ENCODE results near the gene SOX8. TPM values are rescaled to one million over a fixed set of nuclear protein-coding genes. Genes with fewer than 3 reads are reported as not detected.

Gene SOX8
- total RNA-seq, 1 donor from 2014 or later = 0.81 TPM

- peaks cover 6% of the 10 kb centered on the region for H3K27me3 ChIP-seq
- peaks cover 4% of the 10 kb centered on the region for H3K9me3 ChIP-seq
- TF ChIP-seq CTCF (IDR thresholded peaks at IDR 0.05) = no peak
- no peaks in the 10 kb centered on the region for H3K36me3 ChIP-seq
- no peak for DNase-seq
- no peak overlapping the region for H3K27ac ChIP-seq
- H3K4me3 ChIP-seq = no peak overlapping the region
- peaks cover 4% of the 10 kb centered on the region for H3K4me1 ChIP-seq
- intact Hi-C loops (cut with DNase I) = no loop called here
- ATAC-seq = no peak
These were observed 12.2 kb downstream of the SOX8 start for GRCh38 chr16:993731-994130.

- DNase-seq (no peak), ATAC-seq (no peak)
- H3K27ac ChIP-seq = no peak overlapping the region
- no peaks in the 10 kb centered on the region for H3K36me3 ChIP-seq
- peaks cover 4% of the 10 kb centered on the region for H3K4me1 ChIP-seq
- intact Hi-C loops (cut with DNase I) = no loop called here
- H3K4me3 ChIP-seq = no peak overlapping the region
- no peak for TF ChIP-seq CTCF (IDR thresholded peaks at IDR 0.05)
- peaks cover 6% of the 10 kb centered on the region for H3K27me3 ChIP-seq
- H3K9me3 ChIP-seq = peaks cover 4% of the 10 kb centered on the region
These were observed 13.5 kb downstream of the SOX8 start for GRCh38 chr16:995087-995486.

- Histone ChIP-seq H3K36me3 (no peaks in the 10 kb centered on the region), H3K27ac (no peak overlapping the region), H3K9me3 (peaks cover 4% of the 10 kb centered on the region), H3K4me1 (peaks cover 4% of the 10 kb centered on the region), H3K27me3 (peaks cover 6% of the 10 kb centered on the region), H3K4me3 (no peak overlapping the region)
- no peak for ATAC-seq
- intact Hi-C loops (cut with DNase I) = no loop called here
- TF ChIP-seq CTCF (IDR thresholded peaks at IDR 0.05) = no peak
- no peak for DNase-seq
These were observed 14.2 kb downstream of the SOX8 start for GRCh38 chr16:995783-996182.

GRCh38 chr16:996681-997080 is 15.1 kb downstream of the SOX8 start:
- Histone ChIP-seq H3K4me3 (no peak overlapping the region), H3K36me3 (no peaks in the 10 kb centered on the region), H3K4me1 (peaks cover 4% of the 10 kb centered on the region), H3K27ac (no peak overlapping the region), H3K27me3 (peaks cover 6% of the 10 kb centered on the region), H3K9me3 (peaks cover 4% of the 10 kb centered on the region)
- DNase-seq = no peak
- no peak for TF ChIP-seq CTCF (IDR thresholded peaks at IDR 0.05)
- ATAC-seq = no peak
- intact Hi-C loops (cut with DNase I) = no loop called here

GRCh38 chr16:997440-998051 is 16.0 kb downstream of the SOX8 start:
- intact Hi-C loops (cut with DNase I) = no loop called here
- Histone ChIP-seq H3K27ac (no peak overlapping the region), H3K36me3 (no peaks in the 10 kb centered on the region), H3K4me1 (peaks cover 4% of the 10 kb centered on the region), H3K4me3 (peak overlapping the region; percentile 23), H3K27me3 (peaks cover 6% of the 10 kb centered on the region), H3K9me3 (peaks cover 4% of the 10 kb centered on the region)
- ATAC-seq = peak; percentile 63
- no peak for DNase-seq
- TF ChIP-seq CTCF (IDR thresholded peaks at IDR 0.05) = no peak

GRCh38 chr16:998211-998610 is 16.6 kb downstream of the SOX8 start:
- Histone ChIP-seq H3K36me3 (no peaks in the 10 kb centered on the region), H3K4me3 (no peak overlapping the region), H3K4me1 (peaks cover 4% of the 10 kb centered on the region), H3K27me3 (peaks cover 6% of the 10 kb centered on the region), H3K27ac (no peak overlapping the region), H3K9me3 (peaks cover 4% of the 10 kb centered on the region)
- DNase-seq (no peak), ATAC-seq (no peak)
- TF ChIP-seq CTCF (IDR thresholded peaks at IDR 0.05) = no peak
- intact Hi-C loops (cut with DNase I) = no loop called here
